Body of pancreas (tissue), 4 donors: Measurements from ENCODE around the gene ADAMTS17. TPM values are rescaled to one million over a fixed set of nuclear protein-coding genes. Genes with fewer than 3 reads are reported as not detected.
A peak's percentile ranks its signal among the peaks of the same experiment; 100 is the strongest.
"Not testable (repeated sequence)": the region's sequence is repeated elsewhere in the genome, so short reads cannot be mapped to it uniquely, and the experiment has no call there.

Source experiments
- ATAC-seq: fragments of 150-250 bp; one replicate; pipeline ENCODE4 v1.9.1; 2016
- DNase-seq, 4 donors: peaks; one replicate each; pipeline ENCODE4 v3.0.0-alpha.2; 2019
- H3K27ac ChIP-seq, 4 donors: fragments of 200-600 bp; sonication (generic); 1 replicate in 3 of 4; 2 replicates in 1 of 4; pipeline versions ENCODE4 v1.5.1 to v1.6.1; 2016 to 2019; ENCODE audit warnings: mild to moderate bottlenecking in 1 of 4, mixed read lengths in 1 of 4, moderate library complexity in 1 of 4
- H3K27me3 ChIP-seq, 2 donors: fragments of 200-600 bp; sonication (generic); one replicate each; pipeline ENCODE4 v1.6.0; 2016; ENCODE audit warnings: mild to moderate bottlenecking in 1 of 2
- H3K36me3 ChIP-seq, 2 donors: fragments of 200-600 bp; sonication (generic); replicated peaks in 1 of 2; 2 replicates each; pipeline ENCODE4 v1.5.1; 2016; ENCODE audit warnings: low read depth in 2 of 2; ENCODE audit not compliant: insufficient read depth in 1 of 2
- H3K4me1 ChIP-seq: fragments of 200-600 bp; sonication (generic); one replicate; pipeline ENCODE4 v1.6.0; 2016
- H3K4me3 ChIP-seq, 2 donors: fragments of 200-600 bp; sonication (generic); 1 replicate in 1 of 2; 2 replicates in 1 of 2; pipeline ENCODE4 v1.5.1; 2016 to 2019
- H3K9me3 ChIP-seq, 3 donors: fragments of 200-600 bp; sonication (generic); 1 replicate in 2 of 3; 2 replicates in 1 of 3; pipeline ENCODE4 v1.5.1; 2016
- CTCF ChIP-seq, 7 experiments: fragments of 450-650 bp in 4 of 7; fragments of 200-600 bp in 3 of 7; sonication (generic) in 3 of 7; IDR thresholded peaks; one replicate each; pipeline ENCODE4 v1.5.1; 2016 to 2019; ENCODE audit warnings: antibody characterized with exemption in 7 of 7
- POLR2A ChIP-seq, 3 donors: fragments of 450-650 bp; IDR thresholded peaks; one replicate each; pipeline ENCODE4 v1.6.1; 2016; ENCODE audit warnings: antibody characterized with exemption in 3 of 3, mild to moderate bottlenecking in 2 of 3
- WGBS, 2 donors: methylation state at CpG; one replicate each; pipeline ENCODE4 v1.1.5; 2017; 5-methylcytosine and 5-hydroxymethylcytosine counted together
- intact Hi-C: fragments of 100-400 bp; cut with DNase I; formaldehyde crosslinking; loops from one replicate; pipeline ENCODE4 v1.15.1; 2023
- total RNA-seq, 2 donors: library from RNA; depleted of rRNA; stranded (reverse); fragments of >200 nt; gene quantifications; one replicate each; pipeline ENCODE4 v1.1.0, GENCODE V29; 2016

Gene ADAMTS17
- total RNA-seq, 2 donors from 2014 or later: 24.6 to 26.0 TPM

- intact Hi-C loops: loop anchor here (5.0 kb wide), 1 partner anchor 405 kb away; no protein-coding TSS in a partner anchor
- Histone ChIP-seq H3K4me1 (peaks cover 4% of the 10 kb centered on the region), H3K4me3 (no peak overlapping the region), H3K36me3 (no peaks in the 10 kb centered on the region), H3K9me3 (no peaks in the 10 kb centered on the region), H3K27me3 (no peaks in the 10 kb centered on the region), H3K27ac (no peak overlapping the region)
- TF ChIP-seq CTCF (IDR thresholded peaks at IDR 0.05) (no peak), POLR2A (IDR thresholded peaks at IDR 0.05) (no peak)
- WGBS, 2 donors: 84 to 89% methylated on average over 6 to 13 of the region's 13 CpGs
- DNase-seq (no peak), ATAC-seq (no peak)
Observed at GRCh38 chr15:99931703-99932603, 409.8 kb downstream of the ADAMTS17 start.

DNA sequence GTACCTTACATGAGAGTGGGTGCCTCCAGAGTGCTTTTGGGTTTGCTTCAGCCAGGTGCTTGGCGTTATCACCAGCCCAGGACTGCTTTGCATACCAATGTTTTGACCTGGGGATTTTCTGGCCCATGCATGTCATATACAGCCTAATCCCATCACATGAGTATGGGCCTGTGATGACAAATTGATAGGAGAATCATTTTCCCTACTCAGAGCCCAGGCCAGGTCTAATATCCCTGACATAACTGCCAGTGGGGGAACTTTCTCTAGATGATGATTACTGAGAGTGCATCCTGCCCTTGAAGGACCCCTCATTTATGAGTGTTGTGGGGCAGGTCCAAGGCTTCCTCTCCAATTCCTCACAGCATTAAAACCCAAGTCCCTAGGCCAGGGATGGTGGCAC lies 411.1 kb downstream of the ADAMTS17 start:
- H3K36me3 ChIP-seq: no peaks in the 10 kb centered on the region
- DNase-seq (no peak), ATAC-seq (no peak)
- no peak for TF ChIP-seq POLR2A (IDR thresholded peaks at IDR 0.05)
- TF ChIP-seq CTCF (IDR thresholded peaks at IDR 0.05): no peak
- intact Hi-C loops: loop anchor here (5.0 kb wide), 1 partner anchor 407 kb away; no protein-coding TSS in a partner anchor
- no peaks in the 10 kb centered on the region for H3K9me3 ChIP-seq
- H3K4me1 ChIP-seq: peaks cover 4% of the 10 kb centered on the region
- no peak overlapping the region for H3K4me3 ChIP-seq
- WGBS, 2 donors: 75 to 94% methylated on average over 1 of the region's 1 CpG
- H3K27ac ChIP-seq: no peak overlapping the region
- no peaks in the 10 kb centered on the region for H3K27me3 ChIP-seq

DNA sequence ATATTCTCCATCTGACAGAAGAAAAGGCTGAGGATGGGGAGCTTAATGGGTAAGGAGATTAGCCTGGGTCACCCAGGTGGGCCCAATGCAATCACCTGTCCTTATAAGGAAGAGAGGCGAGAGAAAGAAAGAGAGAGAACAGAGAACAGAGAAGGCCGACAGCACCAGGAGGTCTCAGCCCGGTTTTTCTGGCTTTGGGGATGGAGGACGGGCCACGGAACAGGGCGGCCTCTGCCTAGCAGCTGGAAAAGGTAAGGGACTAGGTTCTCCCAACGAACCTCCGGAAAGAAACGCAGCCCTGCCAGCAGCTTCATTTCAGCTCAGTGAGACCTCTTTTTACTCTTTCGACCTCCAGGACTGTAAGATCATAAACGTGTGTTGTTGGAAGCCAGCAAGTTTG lies 412.5 kb downstream of the ADAMTS17 start:
- Histone ChIP-seq H3K27me3 (no peaks in the 10 kb centered on the region), H3K4me1 (peaks cover 4% of the 10 kb centered on the region), H3K4me3 (no peak overlapping the region), H3K36me3 (no peaks in the 10 kb centered on the region), H3K9me3 (no peaks in the 10 kb centered on the region), H3K27ac (peak overlapping the region in 1 of 4 donors; percentile 87)
- ATAC-seq (no peak), DNase-seq (no peak)
- WGBS, 2 donors: 87 to 95% methylated on average over 11 of the region's 11 CpGs
- TF ChIP-seq CTCF (IDR thresholded peaks at IDR 0.05) (no peak), POLR2A (IDR thresholded peaks at IDR 0.05) (no peak)
- intact Hi-C loops: no loop called here

DNA sequence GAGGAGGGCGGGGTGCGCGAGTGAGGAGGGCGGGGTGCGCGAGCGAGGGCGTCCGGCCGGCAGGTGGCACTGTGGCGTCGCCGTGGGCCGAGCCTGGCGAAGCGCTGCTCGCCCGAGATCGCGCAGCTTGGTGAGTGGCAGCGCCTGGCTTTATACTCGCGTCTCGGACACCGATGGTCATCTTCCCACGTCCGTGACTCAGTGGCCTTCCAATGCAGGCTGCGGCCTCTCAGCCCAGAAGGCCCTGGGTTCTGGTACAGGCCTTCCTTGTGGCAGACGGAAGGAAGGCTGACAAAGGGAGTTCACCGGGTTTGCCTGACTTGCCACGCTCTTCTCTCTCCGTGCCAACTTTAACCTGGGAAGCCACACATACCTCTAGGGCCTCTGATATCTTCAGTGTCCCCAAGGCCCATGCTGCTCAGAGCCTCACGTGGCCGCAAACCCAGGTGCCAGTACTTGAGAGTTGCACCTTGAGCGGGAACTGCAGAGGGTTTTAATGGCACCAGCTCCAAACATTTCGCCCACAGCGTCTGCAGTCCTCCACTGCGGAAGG lies 413.3 kb downstream of the ADAMTS17 start:
- peaks cover 4% of the 10 kb centered on the region for H3K4me1 ChIP-seq
- no peak for TF ChIP-seq POLR2A (IDR thresholded peaks at IDR 0.05)
- peak; percentile 58 to 89 (median 76) for TF ChIP-seq CTCF (IDR thresholded peaks at IDR 0.05)
- H3K4me3 ChIP-seq: no peak overlapping the region
- H3K27me3 ChIP-seq: no peaks in the 10 kb centered on the region
- 6 to 21% methylated on average over 18 to 37 of the region's 38 CpGs for WGBS, 2 donors
- H3K36me3 ChIP-seq: no peaks in the 10 kb centered on the region
- intact Hi-C loops: no loop called here
- DNase-seq (peak; percentile 81 to 89 (median 84)), ATAC-seq (peak; percentile 90)
- no peaks in the 10 kb centered on the region for H3K9me3 ChIP-seq
- peak overlapping the region; percentile 58 to 87 (median 64) for H3K27ac ChIP-seq

- H3K27me3 ChIP-seq, intact Hi-C loops: not testable (repeated sequence)
Observed at GRCh38 chr15:99926532-99926931, 415.2 kb downstream of the ADAMTS17 start.

More at GRCh38 chr15:99926532-99926931, 415.2 kb downstream of the ADAMTS17 start:
- not testable (repeated sequence) for H3K4me1 ChIP-seq, H3K9me3 ChIP-seq, DNase-seq, H3K4me3 ChIP-seq, H3K36me3 ChIP-seq, H3K27ac ChIP-seq, ATAC-seq
- no CpG with 5 or more reads among the region's 48 CpGs for WGBS, 2 donors
